Measurements from ENCODE around the gene TTC33.

TTC33 gene

GRCh38 chr5:40501711-40502444 lies 253.9 kb downstream of the TTC33 start:
- DNase-seq: no peak

- DNase-seq: no peak
Measured at GRCh38 chr5:40499518-40500273, 256.1 kb downstream of the TTC33 start.

GRCh38 chr5:40499007-40499406 lies 256.8 kb downstream of the TTC33 start:
- no peak for DNase-seq

- DNase-seq: no peak
Measured at GRCh38 chr5:40497573-40497972, 258.2 kb downstream of the TTC33 start.

- no peak for DNase-seq
Measured at GRCh38 chr5:40495237-40495635, 260.5 kb downstream of the TTC33 start.

- no peak for DNase-seq
Measured at GRCh38 chr5:40494631-40495236, 261.0 kb downstream of the TTC33 start.

- DNase-seq: no peak
Measured at GRCh38 chr5:40492056-40492455, 263.7 kb downstream of the TTC33 start.

- no peak for DNase-seq
Measured at GRCh38 chr5:40491644-40492043, 264.1 kb downstream of the TTC33 start.

GRCh38 chr5:40490464-40491111 lies 265.2 kb downstream of the TTC33 start:
- no peak for DNase-seq

- DNase-seq: no peak
Measured at GRCh38 chr5:40489421-40489820, 266.3 kb downstream of the TTC33 start.

GRCh38 chr5:40486437-40487275 lies 269.1 kb downstream of the TTC33 start:
- no peak for DNase-seq

GRCh38 chr5:40485021-40485998 lies 270.5 kb downstream of the TTC33 start:
- DNase-seq: no peak

- no peak for DNase-seq
Measured at GRCh38 chr5:40484495-40484894, 271.3 kb downstream of the TTC33 start.

GRCh38 chr5:40483316-40483715 lies 272.4 kb downstream of the TTC33 start:
- no peak for DNase-seq

GRCh38 chr5:40481241-40481640 lies 274.5 kb downstream of the TTC33 start:
- no peak for DNase-seq

- DNase-seq: no peak
Measured at GRCh38 chr5:40480392-40480791, 275.4 kb downstream of the TTC33 start.

GRCh38 chr5:40479939-40480338 lies 275.8 kb downstream of the TTC33 start:
- no peak for DNase-seq

- DNase-seq: no peak
Measured at GRCh38 chr5:40478766-40479165, 277.0 kb downstream of the TTC33 start.

- DNase-seq: no peak
Measured at GRCh38 chr5:40477856-40478546, 277.8 kb downstream of the TTC33 start.

GRCh38 chr5:40475561-40475960 lies 280.2 kb downstream of the TTC33 start:
- no peak for DNase-seq

- no peak for DNase-seq
Measured at GRCh38 chr5:40474250-40474649, 281.5 kb downstream of the TTC33 start.
